Fibroblast of skin of left biceps (primary cell): ENCODE measurements around the gene VWA8.
A peak's percentile ranks its signal among the peaks of the same experiment; 100 is the strongest.
"Not testable (repeated sequence)": the region's sequence is repeated elsewhere in the genome, so short reads cannot be mapped to it uniquely, and the experiment has no call there.

ENCODE experiments used
- DNase-seq, 2 experiments: peaks; one replicate each; pipeline ENCODE4 v3.0.0-alpha.2; 2013; ENCODE audit warnings: low read depth in 2 of 2

Gene VWA8

GRCh38 chr13:41966671-41967070, 5.8 kb upstream of the VWA8 start:
- no peak for DNase-seq

DNA sequence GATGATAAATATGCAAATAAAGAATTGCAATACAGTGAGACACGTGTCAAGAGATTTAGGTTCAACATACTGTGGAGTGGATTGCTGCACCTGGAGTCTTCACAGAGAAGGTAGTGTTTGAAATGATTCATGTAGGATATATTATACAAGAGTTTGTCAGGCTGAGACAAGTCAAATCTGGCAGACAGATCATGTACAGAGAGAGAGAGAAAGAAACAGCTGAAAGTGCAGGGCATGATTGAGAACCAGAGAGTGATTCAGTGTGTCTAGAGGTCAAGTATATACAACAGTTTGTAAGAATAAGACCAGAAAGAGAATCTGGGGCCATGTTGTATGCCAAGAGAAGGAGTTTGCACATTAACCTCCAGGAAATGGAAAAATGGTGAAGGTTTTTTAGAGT, 2.1 kb upstream of the VWA8 start:
- DNase-seq, result no peak

- peak in 1 of 2 experiments; percentile 7 for DNase-seq
These were observed 504 bp upstream of the VWA8 start for GRCh38 chr13:41961466-41961760.

GRCh38 chr13:41960211-41960636, 685 bp downstream of the VWA8 start:
- no peak for DNase-seq

DNA sequence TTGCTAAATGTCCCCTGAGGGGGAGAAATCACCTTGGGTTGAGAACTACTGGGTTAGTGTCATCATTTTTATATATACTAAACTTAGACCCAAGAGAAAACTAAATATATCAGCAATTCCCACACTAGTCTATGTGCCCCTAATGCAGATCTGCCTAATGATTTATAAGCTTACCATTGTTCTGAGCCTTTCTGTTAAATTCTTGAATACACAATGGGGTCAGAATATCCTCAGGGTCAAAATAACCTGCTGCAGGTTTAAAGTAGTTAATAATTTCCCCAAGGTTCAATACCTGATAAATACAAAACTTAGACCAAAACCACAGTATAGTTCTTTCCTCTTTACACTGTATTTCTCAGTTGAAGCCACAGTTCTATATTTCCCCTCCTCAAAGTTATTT, 4.6 kb downstream of the VWA8 start:
- no peak for DNase-seq

GRCh38 chr13:41955605-41956004, 5.3 kb downstream of the VWA8 start:
- DNase-seq, result no peak

- no peak for DNase-seq
These were observed 6.7 kb downstream of the VWA8 start for GRCh38 chr13:41954226-41954625.

GRCh38 chr13:41952749-41953148, 8.2 kb downstream of the VWA8 start:
- no peak for DNase-seq

- not testable (repeated sequence) for DNase-seq
These were observed 11.8 kb downstream of the VWA8 start for GRCh38 chr13:41949104-41949503.

- no peak for DNase-seq
These were observed 15.0 kb downstream of the VWA8 start for GRCh38 chr13:41945926-41946325.

GRCh38 chr13:41944635-41945397, 16.1 kb downstream of the VWA8 start:
- no peak for DNase-seq

DNA sequence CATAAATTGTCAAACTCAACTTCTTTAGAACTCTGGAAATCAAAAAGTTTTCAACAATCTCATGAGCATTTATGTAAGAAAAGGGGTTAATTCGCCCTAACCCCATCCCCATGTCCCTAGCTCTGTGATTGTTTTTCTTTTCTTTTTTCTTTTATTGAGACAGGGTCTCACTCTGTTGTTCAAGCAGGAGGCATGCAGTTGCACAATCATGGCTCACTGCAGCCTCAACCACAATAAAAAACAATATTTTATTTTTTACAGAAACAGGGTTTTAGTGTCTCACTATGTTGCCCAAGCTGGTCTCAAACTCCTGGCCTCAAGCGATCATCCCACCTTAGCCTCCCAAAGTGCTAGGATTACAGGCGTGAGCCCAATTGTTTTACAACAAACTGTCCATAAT, 16.7 kb downstream of the VWA8 start:
- DNase-seq, result no peak

- DNase-seq, result peak; percentile 26 to 37
These were observed 18.3 kb downstream of the VWA8 start for GRCh38 chr13:41942462-41943094.

- DNase-seq, result no peak
These were observed 19.7 kb downstream of the VWA8 start for GRCh38 chr13:41941174-41941573.

GRCh38 chr13:41939398-41939797, 21.5 kb downstream of the VWA8 start:
- DNase-seq, result no peak

DNA sequence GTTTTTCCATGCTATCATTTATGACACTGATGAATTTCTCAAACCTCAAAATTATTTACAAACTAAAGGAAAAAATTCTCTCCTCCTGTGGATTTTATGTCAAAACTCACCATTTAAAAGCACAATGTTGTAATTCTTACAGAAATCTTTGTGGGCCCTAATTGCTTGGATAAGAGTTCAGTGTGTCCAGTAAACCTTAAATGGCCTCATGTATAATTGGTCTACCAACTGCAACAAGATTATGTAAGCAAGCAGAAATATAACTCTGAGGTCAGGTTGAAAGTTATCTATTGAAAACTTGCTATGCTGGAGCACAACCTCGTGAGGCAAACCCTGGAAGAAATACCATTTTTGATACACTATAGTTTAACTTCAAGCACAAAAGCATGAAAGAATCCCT, 22.0 kb downstream of the VWA8 start:
- DNase-seq, result no peak

DNA sequence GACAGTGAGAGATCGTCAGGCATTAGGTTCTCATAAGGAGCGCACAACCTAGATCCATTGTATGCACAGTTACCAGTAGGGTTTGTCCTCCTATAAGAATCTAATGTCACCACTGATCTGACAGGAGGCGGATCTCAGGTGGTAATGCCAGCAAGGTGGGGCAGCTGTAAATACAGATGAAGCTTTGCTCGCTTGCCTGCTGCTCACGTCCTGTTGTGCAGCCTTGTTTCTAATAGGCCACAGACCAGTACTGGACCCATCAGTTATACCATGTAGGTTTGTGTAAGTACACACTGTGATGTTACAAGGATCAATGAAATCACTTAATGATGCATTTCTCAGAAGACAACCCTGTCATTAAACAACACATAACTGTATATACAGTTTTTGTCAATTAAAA, 23.5 kb downstream of the VWA8 start:
- DNase-seq, result no peak

DNA sequence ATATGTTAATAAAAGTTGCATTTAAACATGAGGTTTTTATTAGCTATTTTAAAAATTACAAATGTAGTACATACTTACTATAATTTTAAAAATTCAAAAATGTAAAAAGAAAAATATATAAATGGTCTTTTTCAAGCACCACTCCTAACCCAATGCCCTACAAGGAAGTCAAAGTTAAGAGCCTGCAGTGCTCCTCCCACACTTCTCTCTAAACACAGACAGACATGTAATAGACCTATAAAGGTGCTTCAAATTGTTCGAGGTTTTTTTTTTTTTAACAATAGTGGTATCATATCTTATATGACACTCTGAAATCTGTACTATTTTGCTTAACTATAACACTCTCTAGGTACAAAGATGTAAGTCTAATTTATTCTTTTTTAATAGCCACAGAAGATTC, 25.4 kb downstream of the VWA8 start:
- no peak for DNase-seq

GRCh38 chr13:41934994-41935393, 25.9 kb downstream of the VWA8 start:
- DNase-seq, result no peak

DNA sequence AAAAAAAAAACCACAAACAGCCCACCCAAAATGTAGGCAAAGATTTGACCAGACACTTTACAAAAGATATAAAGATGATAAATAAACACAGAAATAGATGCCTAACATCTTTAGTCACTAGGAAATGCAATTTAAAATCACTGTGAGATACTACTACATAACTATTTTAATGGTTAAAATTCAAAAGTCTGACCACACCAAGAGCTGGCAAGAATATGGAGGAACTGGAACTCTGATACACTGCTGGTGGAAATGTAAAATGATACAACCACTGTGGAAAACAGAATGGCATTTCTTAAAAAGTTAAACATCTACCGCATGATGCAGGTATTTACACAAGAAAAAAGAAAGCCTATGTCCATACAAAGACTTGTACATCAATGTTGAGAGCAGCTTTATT, 26.8 kb downstream of the VWA8 start:
- DNase-seq, result no peak

GRCh38 chr13:41931337-41931736, 29.6 kb downstream of the VWA8 start:
- DNase-seq, result peak; percentile 36 to 49

DNA sequence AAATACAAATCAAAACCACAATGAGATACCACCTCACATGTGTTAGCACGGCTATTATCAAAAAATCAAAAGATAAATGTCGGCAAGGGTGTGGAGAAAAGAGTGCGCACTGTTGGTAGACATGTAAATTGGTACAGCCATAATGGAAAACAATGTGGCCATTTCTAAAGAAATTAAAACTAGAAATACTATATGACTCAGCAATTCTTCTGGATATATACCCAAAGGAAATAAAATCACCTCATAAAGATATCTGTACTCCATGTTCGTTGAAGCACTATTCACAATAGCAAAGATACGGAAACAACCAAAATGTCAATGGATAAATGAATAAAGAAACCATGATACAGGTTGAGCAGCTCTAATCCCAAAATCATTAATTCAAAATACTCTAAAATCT, 30.8 kb downstream of the VWA8 start:
- no peak for DNase-seq

GRCh38 chr13:41928323-41928722, 32.6 kb downstream of the VWA8 start:
- DNase-seq, result no peak

DNA sequence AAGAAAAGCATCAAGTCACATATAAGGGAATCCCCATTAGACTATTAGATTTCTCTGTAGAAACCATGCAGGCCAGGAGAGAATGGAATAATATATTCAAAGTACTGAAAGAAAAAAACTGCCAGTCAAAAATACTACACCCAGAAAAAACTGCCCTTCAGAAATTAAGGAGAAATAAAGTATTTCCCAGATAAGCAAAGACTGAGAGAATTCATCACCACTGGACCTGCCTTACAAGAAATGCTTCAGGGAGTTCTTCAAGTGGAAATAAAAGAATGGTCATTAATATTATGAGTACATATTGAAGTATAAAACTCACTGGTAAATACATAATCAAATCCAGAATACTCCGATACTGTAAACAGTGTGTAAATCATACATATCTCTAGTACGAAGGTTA, 35.9 kb downstream of the VWA8 start:
- DNase-seq, result no peak
